ENCODE data around the gene ANTKMT. TPM values are rescaled to one million over a fixed set of nuclear protein-coding genes. Genes with fewer than 3 reads are reported as not detected.
A peak's percentile ranks its signal among the peaks of the same experiment; 100 is the strongest.
"Not testable (repeated sequence)": the region's sequence is repeated elsewhere in the genome, so short reads cannot be mapped to it uniquely, and the experiment has no call there.

ANTKMT gene
- total RNA-seq, 2 experiments from 2014 or later, result 37.3 to 40.1 TPM

GRCh38 chr16:733382-734207 lies 12.6 kb downstream of the ANTKMT start:
- H3K4me1 Mint-ChIP-seq, result peaks cover 7% of the 10 kb centered on the region
- no peak overlapping the region for H3K4me3 Mint-ChIP-seq
- H3K27ac Mint-ChIP-seq, result no peak overlapping the region

GRCh38 chr16:734208-734980 lies 13.4 kb downstream of the ANTKMT start:
- H3K27me3 Mint-ChIP-seq, result no peaks in the 10 kb centered on the region
- peaks cover 5% of the 10 kb centered on the region for H3K36me3 Mint-ChIP-seq
- peaks cover 7% of the 10 kb centered on the region for H3K4me1 Mint-ChIP-seq
- no peaks in the 10 kb centered on the region for H3K9me3 Mint-ChIP-seq
- DNase-seq, result no peak
- no peak overlapping the region for H3K27ac Mint-ChIP-seq
- no peak overlapping the region for H3K4me3 Mint-ChIP-seq

More at GRCh38 chr16:733382-734207, 12.6 kb downstream of the ANTKMT start:
- peaks cover 3% of the 10 kb centered on the region for H3K36me3 Mint-ChIP-seq
- DNase-seq, result no peak
- no peaks in the 10 kb centered on the region for H3K9me3 Mint-ChIP-seq
- H3K27me3 Mint-ChIP-seq, result no peaks in the 10 kb centered on the region

GRCh38 chr16:734981-735881 lies 14.3 kb downstream of the ANTKMT start:
- Mint-ChIP-seq H3K4me1 (peaks cover 9% of the 10 kb centered on the region), H3K36me3 (peaks cover 5% of the 10 kb centered on the region), H3K27me3 (no peaks in the 10 kb centered on the region), H3K27ac (peak overlapping the region; percentile 56), H3K4me3 (no peak overlapping the region), H3K9me3 (no peaks in the 10 kb centered on the region)
- no peak for DNase-seq

GRCh38 chr16:735982-736453 lies 15.1 kb downstream of the ANTKMT start:
- peak overlapping the region; percentile 56 for H3K27ac Mint-ChIP-seq
- DNase-seq, result peak; percentile 59
- no peaks in the 10 kb centered on the region for H3K9me3 Mint-ChIP-seq
- H3K4me1 Mint-ChIP-seq, result peaks cover 9% of the 10 kb centered on the region
- H3K4me3 Mint-ChIP-seq, result peak overlapping the region; percentile 18
- H3K36me3 Mint-ChIP-seq, result peaks cover 5% of the 10 kb centered on the region
- no peaks in the 10 kb centered on the region for H3K27me3 Mint-ChIP-seq

- peaks cover 5% of the 10 kb centered on the region for H3K36me3 Mint-ChIP-seq
- H3K27me3 Mint-ChIP-seq, result no peaks in the 10 kb centered on the region
- no peak for DNase-seq
- no peak overlapping the region for H3K4me3 Mint-ChIP-seq
- H3K27ac Mint-ChIP-seq, result no peak overlapping the region
- H3K4me1 Mint-ChIP-seq, result peaks cover 11% of the 10 kb centered on the region
- H3K9me3 Mint-ChIP-seq, result no peaks in the 10 kb centered on the region
Measured at GRCh38 chr16:736936-737481, 16.1 kb downstream of the ANTKMT start.

GRCh38 chr16:739560-740458 lies 18.9 kb downstream of the ANTKMT start:
- Mint-ChIP-seq H3K4me3 (peak overlapping the region; percentile 80), H3K9me3 (no peaks in the 10 kb centered on the region), H3K27ac (no peak overlapping the region)

GRCh38 chr16:740459-740763 lies 19.5 kb downstream of the ANTKMT start:
- H3K9me3 Mint-ChIP-seq, result no peaks in the 10 kb centered on the region
- H3K36me3 Mint-ChIP-seq, result peaks cover 5% of the 10 kb centered on the region
- H3K27ac Mint-ChIP-seq, result peak overlapping the region; percentile 42
- peak overlapping the region; percentile 80 for H3K4me3 Mint-ChIP-seq
- no peaks in the 10 kb centered on the region for H3K27me3 Mint-ChIP-seq
- DNase-seq, result no peak
- H3K4me1 Mint-ChIP-seq, result peaks cover 11% of the 10 kb centered on the region

More at GRCh38 chr16:739560-740458, 18.9 kb downstream of the ANTKMT start:
- Mint-ChIP-seq H3K36me3 (peaks cover 5% of the 10 kb centered on the region), H3K27me3 (no peaks in the 10 kb centered on the region), H3K4me1 (peaks cover 11% of the 10 kb centered on the region)
- no peak for DNase-seq

GRCh38 chr16:740764-741505 lies 20.0 kb downstream of the ANTKMT start, which contains the start of gene CIAO3:
CIAO3 (minus strand) TSS chr16:740997; CDS start chr16:740985, 12 bp downstream.
- peaks cover 5% of the 10 kb centered on the region for H3K36me3 Mint-ChIP-seq
- H3K4me3 Mint-ChIP-seq, result peak within 1 kb of the TSS; percentile 80
- no peaks in the 10 kb centered on the region for H3K9me3 Mint-ChIP-seq
- peak; percentile 95 for DNase-seq
- peak within 1 kb of the TSS; percentile 42 for H3K27ac Mint-ChIP-seq
- no peaks in the 10 kb centered on the region for H3K27me3 Mint-ChIP-seq
- peaks cover 9% of the 10 kb centered on the region for H3K4me1 Mint-ChIP-seq

GRCh38 chr16:741986-742629 lies 21.2 kb downstream of the ANTKMT start:
- no peaks in the 10 kb centered on the region for H3K9me3 Mint-ChIP-seq
- peaks cover 5% of the 10 kb centered on the region for H3K4me1 Mint-ChIP-seq
- peak overlapping the region; percentile 20 for H3K27ac Mint-ChIP-seq
- no peak for DNase-seq
- H3K36me3 Mint-ChIP-seq, result peaks cover 2% of the 10 kb centered on the region
- H3K4me3 Mint-ChIP-seq, result peak overlapping the region; percentile 78
- no peaks in the 10 kb centered on the region for H3K27me3 Mint-ChIP-seq

- H3K27me3 Mint-ChIP-seq, DNase-seq, H3K4me1 Mint-ChIP-seq, H3K9me3 Mint-ChIP-seq, H3K36me3 Mint-ChIP-seq, H3K27ac Mint-ChIP-seq, H3K4me3 Mint-ChIP-seq: not testable (repeated sequence)
Measured at GRCh38 chr16:742894-743293, 21.9 kb downstream of the ANTKMT start.

GRCh38 chr16:743794-744500 lies 23.0 kb downstream of the ANTKMT start:
- H3K9me3 Mint-ChIP-seq, result no peaks in the 10 kb centered on the region
- H3K4me1 Mint-ChIP-seq, result peaks cover 5% of the 10 kb centered on the region
- H3K27ac Mint-ChIP-seq, result no peak overlapping the region
- H3K36me3 Mint-ChIP-seq, result no peaks in the 10 kb centered on the region
- no peak for DNase-seq
- no peaks in the 10 kb centered on the region for H3K27me3 Mint-ChIP-seq
- no peak overlapping the region for H3K4me3 Mint-ChIP-seq

GRCh38 chr16:745739-746138 lies 24.8 kb downstream of the ANTKMT start:
- Mint-ChIP-seq H3K27ac (no peak overlapping the region), H3K36me3 (no peaks in the 10 kb centered on the region), H3K9me3 (no peaks in the 10 kb centered on the region), H3K4me3 (no peak overlapping the region), H3K4me1 (peaks cover 2% of the 10 kb centered on the region), H3K27me3 (no peaks in the 10 kb centered on the region)
- peak; percentile 40 for DNase-seq
